ENCODE measurements around the gene EHD2. TPM values are rescaled to one million over a fixed set of nuclear protein-coding genes. Genes with fewer than 3 reads are reported as not detected.

Gene EHD2
- total RNA-seq, 4 donors from 2014 or later: 149 to 383 (median 159) TPM

DNA sequence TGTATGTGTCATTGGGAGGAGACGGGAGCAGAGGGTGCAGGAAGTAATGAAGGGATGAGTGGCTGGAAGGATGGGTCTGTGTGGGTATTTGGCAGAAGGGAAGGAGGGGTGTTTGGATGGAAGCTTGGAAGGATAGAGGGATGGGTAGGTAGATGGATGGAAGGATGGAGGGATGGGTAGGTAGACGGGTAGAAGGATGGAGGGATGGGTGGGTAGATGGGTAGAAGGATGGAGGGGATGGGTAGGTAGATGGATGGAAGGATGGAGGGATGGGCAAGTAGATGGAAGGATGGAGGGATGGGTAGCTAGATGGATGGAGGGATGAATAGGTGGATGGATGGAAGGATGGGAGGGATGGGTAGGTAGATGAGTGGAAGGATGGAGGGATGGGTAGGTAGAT is 41.7 kb upstream of the EHD2 start:
- no peak for ATAC-seq
- Histone ChIP-seq H3K36me3 (peaks cover 0 to 56% of the 10 kb centered on the region in 2 donors), H3K4me3 (no peak overlapping the region), H3K4me1 (peaks cover 3 to 33% (median 11%) of the 10 kb centered on the region in 3 donors), H3K27me3 (no peaks in the 10 kb centered on the region), H3K9me3 (no peaks in the 10 kb centered on the region), H3K27ac (no peak overlapping the region)
- TF ChIP-seq, protein P1, sequence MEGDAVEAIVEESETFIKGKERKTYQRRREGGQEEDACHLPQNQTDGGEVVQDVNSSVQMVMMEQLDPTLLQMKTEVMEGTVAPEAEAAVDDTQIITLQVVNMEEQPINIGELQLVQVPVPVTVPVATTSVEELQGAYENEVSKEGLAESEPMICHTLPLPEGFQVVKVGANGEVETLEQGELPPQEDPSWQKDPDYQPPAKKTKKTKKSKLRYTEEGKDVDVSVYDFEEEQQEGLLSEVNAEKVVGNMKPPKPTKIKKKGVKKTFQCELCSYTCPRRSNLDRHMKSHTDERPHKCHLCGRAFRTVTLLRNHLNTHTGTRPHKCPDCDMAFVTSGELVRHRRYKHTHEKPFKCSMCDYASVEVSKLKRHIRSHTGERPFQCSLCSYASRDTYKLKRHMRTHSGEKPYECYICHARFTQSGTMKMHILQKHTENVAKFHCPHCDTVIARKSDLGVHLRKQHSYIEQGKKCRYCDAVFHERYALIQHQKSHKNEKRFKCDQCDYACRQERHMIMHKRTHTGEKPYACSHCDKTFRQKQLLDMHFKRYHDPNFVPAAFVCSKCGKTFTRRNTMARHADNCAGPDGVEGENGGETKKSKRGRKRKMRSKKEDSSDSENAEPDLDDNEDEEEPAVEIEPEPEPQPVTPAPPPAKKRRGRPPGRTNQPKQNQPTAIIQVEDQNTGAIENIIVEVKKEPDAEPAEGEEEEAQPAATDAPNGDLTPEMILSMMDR (IDR thresholded peaks at IDR 0.05): no peak
- TF ChIP-seq POLR2A (IDR thresholded peaks at IDR 0.05) (no peak), EP300 (IDR thresholded peaks at IDR 0.05) (no peak), POLR2AphosphoS5 (IDR thresholded peaks at IDR 0.05) (no peak)
- WGBS, 2 donors (ENCODE audit: low coverage in 1 of 2): 92 to 96% methylated on average over 2 of the region's 2 CpGs

DNA sequence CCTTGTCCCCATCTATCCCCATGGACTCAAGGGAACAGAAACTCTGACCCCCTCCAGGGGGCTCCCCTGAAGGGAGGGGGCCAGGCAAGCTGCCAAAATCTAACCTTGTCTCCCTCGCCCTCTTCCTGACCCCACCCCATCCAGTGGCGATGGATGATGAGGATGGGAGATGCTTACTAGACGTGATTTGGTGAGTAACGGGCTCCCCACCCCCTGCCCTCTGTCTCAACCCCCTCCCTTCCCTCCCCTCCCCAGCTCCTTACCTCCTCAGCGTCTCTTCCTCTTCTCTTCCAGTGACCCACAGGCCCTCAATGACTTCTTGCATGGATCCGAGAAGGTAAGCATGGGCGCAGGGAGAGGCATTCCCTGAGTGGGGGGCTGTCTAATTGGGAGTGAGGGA is 39.8 kb upstream of the EHD2 start:
- H3K36me3 ChIP-seq: peaks cover 0 to 74% of the 10 kb centered on the region in 2 donors
- ATAC-seq: no peak
- TF ChIP-seq POLR2A (IDR thresholded peaks at IDR 0.05) (no peak), EP300 (IDR thresholded peaks at IDR 0.05) (no peak), POLR2AphosphoS5 (IDR thresholded peaks at IDR 0.05) (no peak)
- TF ChIP-seq, protein P1 (IDR thresholded peaks at IDR 0.05): no peak
- H3K9me3 ChIP-seq: no peaks in the 10 kb centered on the region
- WGBS, 2 donors (ENCODE audit: low coverage in 1 of 2): 82 to 90% methylated on average over 2 to 3 of the region's 7 CpGs
- H3K27ac ChIP-seq: no peak overlapping the region
- no peaks in the 10 kb centered on the region for H3K27me3 ChIP-seq
- peaks cover 0 to 14% (median 0%) of the 10 kb centered on the region in 3 donors for H3K4me1 ChIP-seq
- no peak overlapping the region for H3K4me3 ChIP-seq

DNA sequence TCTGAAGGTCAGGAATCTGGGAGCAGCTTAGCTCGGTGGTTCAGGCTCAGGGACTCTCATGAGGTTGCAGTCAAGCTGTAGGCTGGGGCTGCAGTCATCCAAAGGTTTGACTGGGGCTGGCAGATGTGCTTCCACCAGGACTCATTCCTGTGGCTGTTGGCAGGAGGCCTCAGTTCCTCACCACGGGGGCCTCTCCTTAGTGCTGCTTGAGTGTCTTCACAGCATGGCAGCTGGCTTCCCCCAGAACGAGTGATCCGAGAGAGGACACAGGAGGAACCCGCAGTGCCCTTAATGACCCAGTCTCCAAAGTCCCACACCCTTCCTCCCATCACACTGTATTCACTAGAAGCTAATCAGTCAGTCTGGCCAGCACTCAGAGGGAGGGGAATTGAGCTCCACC is 38.7 kb upstream of the EHD2 start:
- Histone ChIP-seq H3K9me3 (no peaks in the 10 kb centered on the region), H3K36me3 (peaks cover 0 to 85% of the 10 kb centered on the region in 2 donors), H3K27ac (no peak overlapping the region), H3K4me3 (no peak overlapping the region), H3K27me3 (no peaks in the 10 kb centered on the region), H3K4me1 (peaks cover 0 to 10% (median 0%) of the 10 kb centered on the region in 3 donors)
- WGBS, 2 donors (ENCODE audit: low coverage in 1 of 2): 82% methylated on average over 4 of the region's 5 CpGs; no CpG with 5 or more reads in 1 of the 2 donors
- TF ChIP-seq EP300 (IDR thresholded peaks at IDR 0.05): no peak
- no peak for TF ChIP-seq POLR2AphosphoS5 (IDR thresholded peaks at IDR 0.05)
- no peak for TF ChIP-seq POLR2A (IDR thresholded peaks at IDR 0.05)
- TF ChIP-seq, protein P1 (IDR thresholded peaks at IDR 0.05): no peak
- no peak for ATAC-seq

DNA sequence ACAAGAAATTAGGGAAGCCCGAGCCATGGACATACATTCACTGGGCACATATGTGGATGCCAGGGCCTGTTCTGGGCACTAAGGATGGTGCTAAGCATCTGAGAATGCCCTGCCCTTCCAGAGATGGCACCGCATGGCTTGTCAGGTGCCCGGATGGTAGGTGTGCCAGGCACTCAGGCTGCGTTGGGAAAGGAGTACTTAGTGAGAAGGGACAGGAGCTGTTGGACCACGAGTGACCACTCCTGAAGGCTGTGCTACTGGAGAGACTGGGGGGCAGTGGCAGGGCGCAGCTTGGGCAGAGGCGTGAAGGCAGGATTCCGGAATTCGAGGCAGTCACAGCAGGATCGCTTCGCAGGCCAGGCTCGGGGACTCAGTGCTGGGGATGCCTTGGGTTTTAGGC is 38.0 kb upstream of the EHD2 start:
- Histone ChIP-seq H3K4me3 (no peak overlapping the region), H3K36me3 (peaks cover 0 to 86% of the 10 kb centered on the region in 2 donors), H3K9me3 (no peaks in the 10 kb centered on the region), H3K4me1 (peaks cover 0 to 8% (median 0%) of the 10 kb centered on the region in 3 donors), H3K27ac (no peak overlapping the region), H3K27me3 (no peaks in the 10 kb centered on the region)
- no CpG with 5 or more reads among the region's 12 CpGs for WGBS, 2 donors (ENCODE audit: low coverage in 1 of 2)
- TF ChIP-seq POLR2A (IDR thresholded peaks at IDR 0.05): no peak
- TF ChIP-seq, protein P1 (IDR thresholded peaks at IDR 0.05): no peak
- no peak for TF ChIP-seq POLR2AphosphoS5 (IDR thresholded peaks at IDR 0.05)
- no peak for TF ChIP-seq EP300 (IDR thresholded peaks at IDR 0.05)
- ATAC-seq: no peak

DNA sequence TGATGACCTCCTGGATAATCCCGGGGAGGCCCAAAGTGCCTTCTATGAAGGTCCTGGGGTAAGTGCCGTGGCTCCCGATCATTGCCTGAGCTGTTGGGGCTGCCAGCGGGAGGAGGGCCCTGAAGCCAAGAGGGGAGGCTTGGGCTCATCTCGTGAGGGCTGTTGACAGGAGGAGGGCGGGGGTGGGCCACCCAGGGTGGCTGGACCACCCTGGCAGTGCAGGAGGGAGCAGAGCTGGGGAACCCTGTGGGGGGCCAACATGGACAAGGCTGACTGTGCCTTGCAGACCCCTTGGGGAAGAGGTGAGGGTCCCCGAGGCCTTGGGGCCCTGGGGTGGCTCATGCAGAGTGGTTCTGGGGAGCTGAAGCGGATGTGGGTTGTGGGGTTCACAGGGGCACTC is 37.4 kb upstream of the EHD2 start:
- TF ChIP-seq EP300 (IDR thresholded peaks at IDR 0.05) (no peak), POLR2A (IDR thresholded peaks at IDR 0.05) (no peak), POLR2AphosphoS5 (IDR thresholded peaks at IDR 0.05) (no peak)
- TF ChIP-seq, protein P1 (IDR thresholded peaks at IDR 0.05): no peak
- no peaks in the 10 kb centered on the region for H3K9me3 ChIP-seq
- 40% methylated on average over 1 of the region's 8 CpGs; no CpG with 5 or more reads in 1 of the 2 donors for WGBS, 2 donors (ENCODE audit: low coverage in 1 of 2)
- no peak overlapping the region for H3K4me3 ChIP-seq
- peaks cover 0 to 2% (median 0%) of the 10 kb centered on the region in 3 donors for H3K4me1 ChIP-seq
- ATAC-seq: no peak
- H3K27ac ChIP-seq: no peak overlapping the region
- H3K27me3 ChIP-seq: no peaks in the 10 kb centered on the region
- H3K36me3 ChIP-seq: peaks cover 0 to 86% of the 10 kb centered on the region in 2 donors

All from gastroesophageal sphincter (tissue), 4 donors.